Nephron (organoid): ENCODE results near the gene GPD2.
"Not testable (repeated sequence)": the region's sequence is repeated elsewhere in the genome, so short reads cannot be mapped to it uniquely, and the experiment has no call there.

Experiments used
- H3K27ac Mint-ChIP-seq, 3 experiments: 2 replicates each; pipeline ENCODE4 v1.8.0; 2020; ENCODE audit warnings: mixed read lengths in 3 of 3, mild to moderate bottlenecking in 2 of 3, moderate library complexity in 1 of 3
- H3K27me3 Mint-ChIP-seq: 2 replicates; pipeline ENCODE4 v1.8.0; 2021; ENCODE audit warnings: low read depth, mild to moderate bottlenecking, moderate library complexity, mixed read lengths
- H3K36me3 Mint-ChIP-seq: 2 replicates; pipeline ENCODE4 v1.8.0; 2020; ENCODE audit warnings: low read depth, mixed read lengths
- H3K4me1 Mint-ChIP-seq: 2 replicates; pipeline ENCODE4 v1.8.0; 2020; ENCODE audit warnings: mixed read lengths
- H3K4me3 Mint-ChIP-seq, 3 experiments: 2 replicates each; pipeline ENCODE4 v1.8.0; 2020; ENCODE audit warnings: mild to moderate bottlenecking in 3 of 3, mixed read lengths in 3 of 3, moderate library complexity in 2 of 3
- H3K9me3 Mint-ChIP-seq: 2 replicates; pipeline ENCODE4 v1.8.0; 2020; ENCODE audit warnings: mixed read lengths
- CTCF ChIP-seq, 3 experiments: fragments of 200-600 bp; sonication (generic); IDR thresholded peaks; one replicate each; pipeline ENCODE4 v1.5.0; 2021; ENCODE audit warnings: antibody characterized with exemption in 3 of 3; ENCODE audit not compliant: unreplicated experiment in 3 of 3

Gene GPD2

GRCh38 chr2:156512451-156512850 is 76.3 kb downstream of the GPD2 start:
- H3K4me3 Mint-ChIP-seq: no peak overlapping the region
- H3K27ac Mint-ChIP-seq: no peak overlapping the region
- H3K27me3 Mint-ChIP-seq: no peaks in the 10 kb centered on the region
- H3K4me1 Mint-ChIP-seq: no peaks in the 10 kb centered on the region
- no peaks in the 10 kb centered on the region for H3K9me3 Mint-ChIP-seq
- TF ChIP-seq CTCF (IDR thresholded peaks at IDR 0.05; ENCODE audit: unreplicated experiment in 3 of 3): no peak
- peaks cover 14% of the 10 kb centered on the region for H3K36me3 Mint-ChIP-seq

GRCh38 chr2:156513219-156513618 is 77.0 kb downstream of the GPD2 start:
- H3K4me3 Mint-ChIP-seq: no peak overlapping the region
- TF ChIP-seq CTCF (IDR thresholded peaks at IDR 0.05; ENCODE audit: unreplicated experiment in 3 of 3): no peak
- H3K9me3 Mint-ChIP-seq: no peaks in the 10 kb centered on the region
- H3K36me3 Mint-ChIP-seq: peaks cover 14% of the 10 kb centered on the region
- no peaks in the 10 kb centered on the region for H3K4me1 Mint-ChIP-seq
- H3K27me3 Mint-ChIP-seq: no peaks in the 10 kb centered on the region
- H3K27ac Mint-ChIP-seq: no peak overlapping the region

GRCh38 chr2:156517419-156517818 is 81.2 kb downstream of the GPD2 start:
- Mint-ChIP-seq H3K36me3 (peaks cover 25% of the 10 kb centered on the region), H3K4me3 (no peak overlapping the region), H3K27me3 (no peaks in the 10 kb centered on the region), H3K9me3 (peaks cover 4% of the 10 kb centered on the region), H3K4me1 (no peaks in the 10 kb centered on the region), H3K27ac (no peak overlapping the region)
- no peak for TF ChIP-seq CTCF (IDR thresholded peaks at IDR 0.05; ENCODE audit: unreplicated experiment in 3 of 3)

GRCh38 chr2:156518138-156518537 is 82.0 kb downstream of the GPD2 start:
- no peaks in the 10 kb centered on the region for H3K27me3 Mint-ChIP-seq
- H3K36me3 Mint-ChIP-seq: peaks cover 25% of the 10 kb centered on the region
- no peak overlapping the region for H3K4me3 Mint-ChIP-seq
- H3K9me3 Mint-ChIP-seq: peaks cover 4% of the 10 kb centered on the region
- H3K27ac Mint-ChIP-seq: no peak overlapping the region
- TF ChIP-seq CTCF (IDR thresholded peaks at IDR 0.05; ENCODE audit: unreplicated experiment in 3 of 3): no peak
- H3K4me1 Mint-ChIP-seq: no peaks in the 10 kb centered on the region

GRCh38 chr2:156522864-156523440 is 86.8 kb downstream of the GPD2 start:
- H3K4me3 Mint-ChIP-seq: no peak overlapping the region
- H3K9me3 Mint-ChIP-seq: peaks cover 4% of the 10 kb centered on the region
- peaks cover 11% of the 10 kb centered on the region for H3K36me3 Mint-ChIP-seq
- no peak overlapping the region for H3K27ac Mint-ChIP-seq
- no peaks in the 10 kb centered on the region for H3K4me1 Mint-ChIP-seq
- no peaks in the 10 kb centered on the region for H3K27me3 Mint-ChIP-seq
- no peak for TF ChIP-seq CTCF (IDR thresholded peaks at IDR 0.05; ENCODE audit: unreplicated experiment in 3 of 3)

GRCh38 chr2:156526950-156527636 is 90.9 kb downstream of the GPD2 start:
- H3K4me3 Mint-ChIP-seq: no peak overlapping the region
- H3K27me3 Mint-ChIP-seq: no peaks in the 10 kb centered on the region
- no peaks in the 10 kb centered on the region for H3K4me1 Mint-ChIP-seq
- no peak overlapping the region for H3K27ac Mint-ChIP-seq
- H3K9me3 Mint-ChIP-seq: no peaks in the 10 kb centered on the region
- no peaks in the 10 kb centered on the region for H3K36me3 Mint-ChIP-seq
- TF ChIP-seq CTCF (IDR thresholded peaks at IDR 0.05; ENCODE audit: unreplicated experiment in 3 of 3): no peak

- H3K9me3 Mint-ChIP-seq, H3K36me3 Mint-ChIP-seq, H3K27me3 Mint-ChIP-seq, H3K4me3 Mint-ChIP-seq, H3K4me1 Mint-ChIP-seq, H3K27ac Mint-ChIP-seq: not testable (repeated sequence)
Observed at GRCh38 chr2:156528583-156528982, 92.4 kb downstream of the GPD2 start.
